BLaER1 treated with 17β-estradiol and CSF1 and Interleukin-3, amounts not matched to agents 10 nM and 100 nM (cell line): ENCODE data around the gene CCDC91.

Experiments used
- H3K27ac ChIP-seq, 11 experiments: shearing (Covaris generic); formaldehyde crosslinking; 2 replicates each; pipeline ENCODE4 v1.8.1; 2022
- H3K27me3 ChIP-seq, 11 experiments: shearing (Covaris generic); formaldehyde crosslinking; 2 replicates each; pipeline ENCODE4 v1.8.1; 2022
- H3K36me3 ChIP-seq, 11 experiments: shearing (Covaris generic); formaldehyde crosslinking; 2 replicates each; pipeline ENCODE4 v1.8.1; 2022
- H3K4me1 ChIP-seq, 10 experiments: shearing (Covaris generic); formaldehyde crosslinking; 2 replicates each; pipeline ENCODE4 v1.8.1; 2022
- H3K4me2 ChIP-seq, 11 experiments: shearing (Covaris generic); formaldehyde crosslinking; 2 replicates each; pipeline ENCODE4 v1.8.1; 2022
- H3K4me3 ChIP-seq, 10 experiments: shearing (Covaris generic); formaldehyde crosslinking; 2 replicates each; pipeline ENCODE4 v1.8.1; 2022
- H3K9ac ChIP-seq, 11 experiments: shearing (Covaris generic); formaldehyde crosslinking; 2 replicates each; pipeline ENCODE4 v1.8.1; 2022
- H3K9me3 ChIP-seq, 11 experiments: shearing (Covaris generic); formaldehyde crosslinking; replicated peaks in 1 of 11; 2 replicates each; pipeline ENCODE4 v1.8.1; 2022
- H4K20me1 ChIP-seq, 11 experiments: shearing (Covaris generic); formaldehyde crosslinking; 2 replicates each; pipeline ENCODE4 v1.8.1; 2022
- Cebpa-rat ChIP-seq, 11 experiments: shearing (Covaris generic); IDR thresholded peaks; 2 replicates each; pipeline ENCODE4 v1.8.1; 2022

The CCDC91 gene

DNA sequence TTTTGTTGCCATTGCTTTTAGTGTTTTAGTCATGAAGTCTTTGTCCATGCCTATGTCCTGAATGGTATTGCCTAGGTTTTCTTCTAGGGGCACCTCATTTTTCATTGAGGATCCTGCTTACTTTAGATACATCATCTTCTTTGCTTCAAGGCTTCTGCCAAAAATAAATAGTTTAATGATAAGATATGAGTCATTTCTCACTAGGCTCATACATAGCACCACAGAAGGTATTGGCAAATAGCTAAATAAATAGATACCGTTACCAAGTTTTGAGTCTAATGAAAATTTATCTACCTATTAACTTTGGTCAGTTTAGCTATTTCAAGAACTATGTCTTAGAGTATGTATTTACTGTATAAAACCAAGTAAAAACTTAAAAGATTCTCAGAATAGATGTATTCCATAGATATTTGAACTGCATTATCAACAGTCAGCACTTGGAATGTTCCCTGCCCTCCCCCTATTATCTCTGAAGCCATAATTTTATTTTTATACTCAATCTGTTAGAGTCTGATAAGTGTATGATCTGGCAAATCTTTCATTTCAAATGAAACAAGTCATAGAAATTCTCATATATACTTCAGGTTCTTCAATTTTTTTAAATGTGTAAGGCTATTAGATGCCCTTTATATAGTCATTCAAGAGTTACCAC, 310.2 kb downstream of the CCDC91 start:
- Histone ChIP-seq H3K4me3 (no peak overlapping the region), H3K27me3 (no peaks in the 10 kb centered on the region), H3K27ac (no peak overlapping the region), H3K36me3 (peaks cover 0 to 7% (median 0%) of the 10 kb centered on the region in 11 experiments; a peak in 1 of 22 replicates), H3K4me2 (no peak overlapping the region), H3K9ac (no peak overlapping the region), H3K4me1 (peaks cover 0 to 9% (median 0%) of the 10 kb centered on the region in 10 experiments; a peak in 7 of 20 replicates), H4K20me1 (no peaks in the 10 kb centered on the region), H3K9me3 (no peaks in the 10 kb centered on the region)
- TF ChIP-seq Cebpa-rat (IDR thresholded peaks at IDR 0.05): no peak

DNA sequence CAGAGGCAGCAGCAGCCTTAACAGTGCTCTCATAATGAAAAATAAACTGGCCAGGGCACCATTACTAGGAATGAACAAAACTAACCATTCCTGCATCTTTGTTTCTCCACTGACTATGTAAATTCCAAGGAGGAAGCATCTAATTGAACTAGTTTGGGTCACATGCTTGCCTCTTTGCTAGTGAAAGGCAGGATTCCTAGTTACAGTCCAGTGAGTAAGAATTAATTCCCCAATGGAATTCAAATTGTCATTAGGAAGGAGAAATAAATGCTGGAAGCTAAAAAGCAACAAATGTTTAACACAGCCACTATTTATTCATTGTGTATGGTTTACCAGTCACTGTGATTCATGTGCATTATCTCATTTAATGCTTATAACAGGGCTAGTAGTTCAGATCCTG, 316.0 kb downstream of the CCDC91 start:
- Histone ChIP-seq H3K27me3 (no peaks in the 10 kb centered on the region), H3K36me3 (no peaks in the 10 kb centered on the region), H4K20me1 (no peaks in the 10 kb centered on the region), H3K4me1 (no peaks in the 10 kb centered on the region), H3K4me3 (no peak overlapping the region), H3K9ac (no peak overlapping the region), H3K27ac (no peak overlapping the region), H3K9me3 (no peaks in the 10 kb centered on the region), H3K4me2 (no peak overlapping the region)
- TF ChIP-seq Cebpa-rat (IDR thresholded peaks at IDR 0.05): no peak

DNA sequence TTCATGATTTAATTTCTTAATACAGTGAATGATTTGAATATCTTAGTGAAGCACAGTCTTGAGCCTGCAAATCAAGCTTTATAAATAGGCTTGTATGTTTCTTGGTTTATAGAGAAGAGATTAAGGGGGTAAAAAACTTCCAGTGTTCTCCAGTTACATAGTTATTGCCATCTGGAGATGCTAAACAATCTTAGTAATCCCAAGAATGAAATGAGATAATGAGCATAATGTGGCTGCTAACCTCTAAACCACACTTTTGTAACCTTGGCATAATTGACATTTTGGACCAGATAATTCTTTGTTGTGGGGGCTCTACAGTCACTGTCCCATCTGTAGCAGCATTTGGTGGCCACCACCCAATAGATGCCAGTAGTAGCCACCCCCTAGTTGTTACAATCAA, 316.8 kb downstream of the CCDC91 start:
- Histone ChIP-seq H3K9ac (no peak overlapping the region), H3K36me3 (no peaks in the 10 kb centered on the region), H3K4me1 (no peaks in the 10 kb centered on the region), H3K4me3 (no peak overlapping the region), H3K9me3 (no peaks in the 10 kb centered on the region), H3K27ac (no peak overlapping the region), H3K27me3 (no peaks in the 10 kb centered on the region), H4K20me1 (no peaks in the 10 kb centered on the region), H3K4me2 (no peak overlapping the region)
- no peak for TF ChIP-seq Cebpa-rat (IDR thresholded peaks at IDR 0.05)

DNA sequence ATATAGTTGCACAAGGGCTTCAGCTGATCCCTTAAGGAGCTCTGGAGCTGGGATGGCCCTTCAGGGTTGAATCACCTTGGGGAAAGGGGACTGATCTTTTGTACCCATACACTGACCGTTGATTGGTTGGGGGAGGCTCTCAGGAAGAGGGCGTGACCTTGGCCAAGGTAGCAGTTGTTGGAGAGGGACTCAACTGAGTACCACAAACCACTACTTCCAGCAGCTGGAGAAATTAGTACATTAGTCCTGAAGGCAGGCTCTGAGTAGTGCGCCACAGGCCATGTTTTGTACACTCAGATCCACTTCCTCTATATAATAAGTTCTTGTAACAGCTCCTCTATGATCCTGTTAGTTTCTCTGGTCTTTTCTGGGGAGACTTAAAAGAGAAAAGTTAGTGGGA, 317.6 kb downstream of the CCDC91 start:
- Histone ChIP-seq H3K4me3 (no peak overlapping the region), H3K4me2 (no peak overlapping the region), H3K27me3 (no peaks in the 10 kb centered on the region), H3K9ac (no peak overlapping the region), H3K36me3 (no peaks in the 10 kb centered on the region), H3K9me3 (no peaks in the 10 kb centered on the region), H4K20me1 (no peaks in the 10 kb centered on the region), H3K27ac (no peak overlapping the region), H3K4me1 (no peaks in the 10 kb centered on the region)
- TF ChIP-seq Cebpa-rat (IDR thresholded peaks at IDR 0.05): no peak

DNA sequence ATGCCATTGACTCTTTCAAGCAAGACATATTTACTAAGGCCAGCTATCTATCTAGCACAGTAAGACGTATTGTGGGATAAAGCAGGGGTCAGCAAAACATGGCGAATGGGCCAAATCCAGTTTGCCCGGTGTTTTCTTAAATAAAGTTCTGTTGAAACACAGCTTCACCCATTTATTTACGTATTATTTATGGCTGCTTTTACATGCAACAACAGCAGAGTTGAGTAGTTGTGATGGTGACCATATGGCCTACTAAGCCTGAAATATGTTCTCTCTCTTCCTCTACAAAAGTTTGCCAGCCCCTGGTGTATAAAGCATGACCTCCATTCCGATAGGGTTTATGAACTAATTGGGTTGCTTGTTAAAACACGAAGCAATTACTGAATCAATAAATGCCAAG, 322.1 kb downstream of the CCDC91 start:
- H3K4me1 ChIP-seq: no peaks in the 10 kb centered on the region
- no peaks in the 10 kb centered on the region for H3K36me3 ChIP-seq
- no peaks in the 10 kb centered on the region for H3K27me3 ChIP-seq
- H3K9ac ChIP-seq: no peak overlapping the region
- no peak overlapping the region for H3K27ac ChIP-seq
- no peak for TF ChIP-seq Cebpa-rat (IDR thresholded peaks at IDR 0.05)
- no peak overlapping the region for H3K4me2 ChIP-seq
- no peaks in the 10 kb centered on the region for H3K9me3 ChIP-seq
- H4K20me1 ChIP-seq: no peaks in the 10 kb centered on the region
- H3K4me3 ChIP-seq: no peak overlapping the region

DNA sequence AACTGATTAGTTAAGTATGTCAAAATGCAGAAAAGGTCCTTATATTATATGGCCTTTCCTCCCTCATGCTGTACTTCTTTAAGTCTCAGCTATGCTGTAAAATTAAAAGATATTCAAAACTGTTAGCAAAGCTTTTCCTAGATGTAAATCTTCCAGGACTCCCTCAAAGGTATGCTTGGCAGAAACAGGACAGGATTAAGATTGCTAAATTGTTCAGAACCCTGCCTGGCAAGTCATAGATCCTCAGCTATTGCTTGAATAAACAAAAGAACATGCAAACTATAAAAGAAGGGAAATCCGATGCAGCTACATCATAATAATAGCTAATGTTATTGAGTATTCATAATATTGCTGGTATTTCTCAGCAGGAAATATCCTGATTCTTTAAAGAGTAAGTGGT, 322.6 kb downstream of the CCDC91 start:
- Histone ChIP-seq H3K4me3 (no peak overlapping the region), H3K4me1 (no peaks in the 10 kb centered on the region), H3K9me3 (no peaks in the 10 kb centered on the region), H3K36me3 (no peaks in the 10 kb centered on the region), H3K27me3 (no peaks in the 10 kb centered on the region), H3K4me2 (no peak overlapping the region), H3K27ac (no peak overlapping the region), H4K20me1 (no peaks in the 10 kb centered on the region), H3K9ac (no peak overlapping the region)
- TF ChIP-seq Cebpa-rat (IDR thresholded peaks at IDR 0.05): no peak

DNA sequence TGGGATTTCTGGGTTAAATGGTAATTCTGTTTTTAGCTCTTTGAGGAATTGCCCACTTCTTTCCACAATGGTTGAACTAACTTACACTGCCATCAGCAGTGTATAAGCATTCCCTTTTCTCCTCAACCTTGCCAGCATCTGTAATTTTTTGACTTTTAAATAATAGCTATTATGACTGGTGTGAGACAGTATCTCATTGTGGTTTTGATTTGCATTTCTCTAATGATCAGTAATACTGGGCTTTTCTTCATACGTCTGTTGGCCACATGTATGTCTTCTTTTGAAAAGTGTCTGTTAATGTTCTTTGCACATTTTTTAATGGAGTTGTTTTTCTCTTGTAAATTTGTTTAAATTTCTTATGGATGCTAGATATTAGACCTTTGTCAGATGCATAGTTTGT, 323.7 kb downstream of the CCDC91 start:
- H3K4me1 ChIP-seq: no peaks in the 10 kb centered on the region
- no peaks in the 10 kb centered on the region for H3K27me3 ChIP-seq
- no peak overlapping the region for H3K4me3 ChIP-seq
- no peak for TF ChIP-seq Cebpa-rat (IDR thresholded peaks at IDR 0.05)
- no peak overlapping the region for H3K27ac ChIP-seq
- no peaks in the 10 kb centered on the region for H3K9me3 ChIP-seq
- no peak overlapping the region for H3K4me2 ChIP-seq
- no peaks in the 10 kb centered on the region for H3K36me3 ChIP-seq
- H3K9ac ChIP-seq: no peak overlapping the region
- H4K20me1 ChIP-seq: no peaks in the 10 kb centered on the region

DNA sequence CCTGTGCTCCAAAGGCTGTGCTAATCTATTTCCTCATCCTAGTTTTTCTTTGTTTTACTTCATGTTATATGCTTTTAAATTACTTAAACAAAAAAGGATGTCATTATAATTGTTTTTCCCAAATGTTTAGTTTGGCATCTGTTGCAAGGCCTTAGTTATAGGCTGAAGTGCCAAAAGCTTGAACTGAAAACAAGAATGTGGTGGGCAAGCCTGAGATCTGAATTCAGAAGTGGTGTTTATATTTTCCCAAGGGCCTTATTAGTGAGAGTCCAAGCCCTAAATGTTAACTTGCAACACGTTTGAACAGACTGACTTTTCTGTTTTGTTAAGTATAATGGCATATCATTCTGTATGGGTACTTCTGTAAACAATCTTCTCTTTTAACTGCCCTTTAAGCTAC, 326.8 kb downstream of the CCDC91 start:
- Histone ChIP-seq H3K36me3 (no peaks in the 10 kb centered on the region), H3K27ac (no peak overlapping the region), H3K4me3 (no peak overlapping the region), H3K4me2 (no peak overlapping the region), H3K4me1 (no peaks in the 10 kb centered on the region), H3K9ac (no peak overlapping the region), H3K9me3 (peaks cover 0 to 9% (median 3%) of the 10 kb centered on the region in 11 experiments; a peak in 4 of 22 replicates), H4K20me1 (no peaks in the 10 kb centered on the region), H3K27me3 (no peaks in the 10 kb centered on the region)
- TF ChIP-seq Cebpa-rat (IDR thresholded peaks at IDR 0.05): no peak

DNA sequence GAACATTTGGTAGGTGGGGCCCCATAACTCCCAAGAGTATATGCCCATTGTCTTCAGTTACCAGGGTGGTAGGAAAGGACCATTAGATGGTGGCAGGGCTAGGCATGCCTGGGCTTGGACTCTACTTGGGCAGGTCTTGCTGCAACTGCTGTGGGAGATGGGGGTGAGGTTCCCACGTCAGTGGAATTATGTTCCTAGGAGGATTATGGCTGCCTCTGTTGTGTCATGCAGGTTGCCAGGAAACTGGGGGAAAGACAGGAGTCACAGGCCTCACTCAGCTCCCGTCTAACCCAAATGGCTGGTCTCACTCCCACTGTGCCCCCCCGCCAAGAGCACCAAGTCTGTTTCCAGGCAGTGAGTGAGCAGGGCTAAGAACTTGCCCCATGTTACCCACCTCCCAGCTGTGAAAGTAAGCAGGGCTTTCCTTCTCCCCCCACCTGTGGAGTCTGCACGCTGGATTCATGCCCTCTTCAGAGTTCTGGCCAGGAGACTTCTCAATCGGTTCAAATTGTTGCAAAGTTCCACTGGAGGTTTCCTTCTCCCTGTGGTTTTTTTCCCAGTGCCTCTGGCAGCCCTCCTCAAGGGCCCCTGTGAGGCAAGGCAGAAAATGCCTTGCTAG, 337.5 kb downstream of the CCDC91 start:
- Histone ChIP-seq H3K9me3 (peaks cover 11 to 33% (median 21%) of the 10 kb centered on the region in 11 experiments; a peak in 20 of 22 replicates), H4K20me1 (no peaks in the 10 kb centered on the region), H3K4me3 (no peak overlapping the region), H3K27ac (no peak overlapping the region), H3K4me2 (no peak overlapping the region), H3K9ac (no peak overlapping the region), H3K36me3 (peaks cover 0 to 9% (median 0%) of the 10 kb centered on the region in 11 experiments; a peak in 2 of 22 replicates), H3K4me1 (no peaks in the 10 kb centered on the region), H3K27me3 (no peaks in the 10 kb centered on the region)
- no peak for TF ChIP-seq Cebpa-rat (IDR thresholded peaks at IDR 0.05)

DNA sequence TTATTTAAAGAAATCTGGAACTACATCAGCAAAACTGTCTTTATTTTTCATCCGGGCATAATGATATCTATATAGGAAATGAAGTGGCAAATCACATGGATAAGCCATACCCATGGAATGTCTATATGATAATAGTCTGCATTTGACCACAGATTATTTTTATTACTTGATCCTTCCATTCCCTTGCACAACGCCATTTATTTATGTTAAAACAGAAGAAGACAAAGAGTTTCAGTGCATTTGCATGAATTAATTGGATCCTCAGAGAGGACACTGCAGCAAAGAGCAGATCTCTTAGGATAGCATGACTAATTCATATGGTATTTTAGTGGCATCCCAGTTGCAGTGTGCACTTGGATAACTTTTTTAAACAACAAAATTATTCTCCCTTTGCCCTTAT, 345.0 kb downstream of the CCDC91 start:
- Histone ChIP-seq H3K4me2 (no peak overlapping the region), H4K20me1 (no peaks in the 10 kb centered on the region), H3K27me3 (no peaks in the 10 kb centered on the region), H3K36me3 (no peaks in the 10 kb centered on the region), H3K9ac (no peak overlapping the region), H3K27ac (no peak overlapping the region), H3K4me3 (no peak overlapping the region), H3K9me3 (peaks cover 0 to 4% (median 0%) of the 10 kb centered on the region in 11 experiments; a peak in 1 of 22 replicates), H3K4me1 (no peaks in the 10 kb centered on the region)
- TF ChIP-seq Cebpa-rat (IDR thresholded peaks at IDR 0.05): no peak
